Measurements from ENCODE around the gene NRAP. TPM values are rescaled to one million over a fixed set of nuclear protein-coding genes. Genes with fewer than 3 reads are reported as not detected.

The NRAP gene
- total RNA-seq, 1 donor from 2014 or later: 0.06 TPM

DNA sequence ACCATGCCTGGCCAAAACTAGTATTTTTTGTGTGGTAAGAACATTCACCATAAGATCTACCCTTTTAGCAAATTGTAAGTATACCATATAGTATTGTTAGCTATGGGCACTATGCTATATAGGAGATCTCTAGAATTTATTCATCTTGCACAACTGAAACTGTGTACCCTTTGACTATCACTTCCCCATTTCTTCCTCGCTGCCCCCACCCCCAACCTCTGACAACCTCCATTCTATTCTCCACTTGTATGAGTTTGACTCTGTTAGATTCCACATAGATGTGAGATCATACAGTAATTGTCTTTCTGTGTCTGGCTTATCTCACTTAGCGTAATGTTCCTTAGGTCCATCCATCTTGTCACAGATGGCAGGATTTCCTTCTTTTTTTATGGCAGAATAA is 19.5 kb upstream of the NRAP start:
- Histone ChIP-seq H3K4me1 (peaks cover 15% of the 10 kb centered on the region), H3K4me3 (no peak overlapping the region), H3K9me3 (peaks cover 13% of the 10 kb centered on the region), H3K27me3 (no peaks in the 10 kb centered on the region), H3K27ac (no peak overlapping the region), H3K36me3 (no peaks in the 10 kb centered on the region)
- TF ChIP-seq, protein P1, sequence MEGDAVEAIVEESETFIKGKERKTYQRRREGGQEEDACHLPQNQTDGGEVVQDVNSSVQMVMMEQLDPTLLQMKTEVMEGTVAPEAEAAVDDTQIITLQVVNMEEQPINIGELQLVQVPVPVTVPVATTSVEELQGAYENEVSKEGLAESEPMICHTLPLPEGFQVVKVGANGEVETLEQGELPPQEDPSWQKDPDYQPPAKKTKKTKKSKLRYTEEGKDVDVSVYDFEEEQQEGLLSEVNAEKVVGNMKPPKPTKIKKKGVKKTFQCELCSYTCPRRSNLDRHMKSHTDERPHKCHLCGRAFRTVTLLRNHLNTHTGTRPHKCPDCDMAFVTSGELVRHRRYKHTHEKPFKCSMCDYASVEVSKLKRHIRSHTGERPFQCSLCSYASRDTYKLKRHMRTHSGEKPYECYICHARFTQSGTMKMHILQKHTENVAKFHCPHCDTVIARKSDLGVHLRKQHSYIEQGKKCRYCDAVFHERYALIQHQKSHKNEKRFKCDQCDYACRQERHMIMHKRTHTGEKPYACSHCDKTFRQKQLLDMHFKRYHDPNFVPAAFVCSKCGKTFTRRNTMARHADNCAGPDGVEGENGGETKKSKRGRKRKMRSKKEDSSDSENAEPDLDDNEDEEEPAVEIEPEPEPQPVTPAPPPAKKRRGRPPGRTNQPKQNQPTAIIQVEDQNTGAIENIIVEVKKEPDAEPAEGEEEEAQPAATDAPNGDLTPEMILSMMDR (IDR thresholded peaks at IDR 0.05): no peak
- intact Hi-C loops (cut with DNase I): no loop called here
- DNase-seq (no peak), ATAC-seq (no peak)

DNA sequence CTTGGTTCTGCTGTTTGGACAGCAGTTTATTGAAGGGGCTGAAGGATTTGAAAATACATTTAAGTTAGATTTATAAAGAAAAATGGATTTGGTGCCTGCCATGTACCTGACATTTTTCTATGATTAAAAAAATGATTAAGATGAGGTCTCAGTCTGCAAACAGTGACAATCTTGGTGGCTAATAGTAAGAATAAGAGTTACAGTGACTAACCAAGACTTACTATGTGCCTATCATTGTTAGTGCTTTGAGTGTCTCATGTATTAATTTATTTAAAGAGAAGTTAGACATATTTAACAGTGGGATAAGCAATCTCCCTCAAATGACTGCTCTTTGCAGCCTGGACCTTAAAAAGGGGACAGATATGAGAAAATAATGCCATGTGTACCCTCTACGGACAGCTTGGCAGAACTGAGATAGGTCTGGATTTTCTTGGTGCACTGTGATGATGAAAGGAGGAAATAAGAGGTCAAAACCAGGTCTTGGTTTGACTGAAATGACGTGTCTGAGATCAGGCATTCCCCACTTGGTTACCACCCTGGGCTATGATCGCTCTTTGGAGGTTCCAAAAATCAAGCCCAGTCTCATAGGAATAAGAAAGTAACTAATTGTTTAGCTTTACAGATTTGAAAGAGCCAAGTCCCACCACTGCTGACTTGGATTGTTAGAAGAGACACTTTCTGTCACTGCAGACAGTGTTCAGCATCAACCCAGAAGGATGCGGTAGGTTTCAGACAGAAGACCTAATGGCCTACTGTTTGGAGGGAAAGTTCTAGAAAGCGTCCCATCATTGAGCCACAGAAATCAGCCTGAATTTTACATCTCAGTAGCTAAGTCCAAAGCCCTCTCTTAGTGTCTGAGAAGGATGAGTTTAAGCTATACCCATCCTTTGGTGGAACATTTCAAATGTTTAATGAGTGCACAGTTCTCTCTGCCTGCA is 18.0 kb upstream of the NRAP start:
- no peak overlapping the region for H3K4me3 ChIP-seq
- H3K9me3 ChIP-seq: peaks cover 5% of the 10 kb centered on the region
- no peak overlapping the region for H3K27ac ChIP-seq
- intact Hi-C loops (cut with DNase I): no loop called here
- ATAC-seq (no peak), DNase-seq (no peak)
- H3K36me3 ChIP-seq: no peaks in the 10 kb centered on the region
- H3K4me1 ChIP-seq: peaks cover 15% of the 10 kb centered on the region
- TF ChIP-seq, protein P1 (IDR thresholded peaks at IDR 0.05): no peak
- H3K27me3 ChIP-seq: no peaks in the 10 kb centered on the region

DNA sequence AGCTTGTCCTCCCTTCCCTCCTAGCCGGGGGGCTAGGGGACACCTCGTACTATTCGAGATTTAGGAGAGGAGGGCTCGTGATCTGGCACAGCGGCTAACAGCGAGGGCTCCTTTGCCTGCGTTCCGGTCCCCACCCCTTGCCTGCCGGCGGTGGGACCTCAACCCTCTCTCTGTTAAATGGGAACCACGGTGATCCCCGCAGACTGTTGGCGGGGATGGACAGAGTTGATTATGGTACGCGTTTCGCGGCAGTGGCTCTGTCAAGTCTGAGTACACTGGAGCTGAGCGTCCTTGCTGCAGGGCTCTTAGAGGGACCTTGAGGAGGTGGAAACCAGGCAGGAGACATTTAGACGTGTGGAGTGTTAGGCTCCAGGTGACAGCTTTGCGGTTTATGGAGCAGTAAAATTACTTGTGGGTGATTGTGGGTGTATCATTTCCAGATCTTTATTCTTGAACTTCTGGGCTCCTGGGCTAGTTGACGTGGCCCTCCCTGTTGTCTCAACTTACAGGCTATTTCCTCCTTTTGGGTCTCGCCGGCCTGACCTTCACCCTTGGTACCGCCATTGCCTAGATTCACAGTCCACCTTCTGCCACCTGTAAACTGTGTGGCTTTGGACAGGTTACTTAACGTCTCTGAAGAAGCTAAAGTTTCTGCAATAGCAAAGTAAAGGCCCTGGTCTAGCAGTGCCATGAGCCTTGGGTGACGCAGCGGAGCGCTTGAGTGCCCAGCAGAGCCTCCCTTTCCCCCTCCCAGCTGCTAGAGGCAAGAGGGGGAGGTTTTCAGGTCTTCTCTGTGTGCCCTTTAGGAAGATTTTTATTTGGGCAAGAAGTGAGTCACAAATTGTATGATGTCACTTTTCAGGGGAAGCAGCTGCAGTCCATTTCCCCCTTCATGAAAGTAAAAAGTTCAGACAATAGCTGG is 16.6 kb upstream of the NRAP start:
- Histone ChIP-seq H3K36me3 (no peaks in the 10 kb centered on the region), H3K9me3 (no peaks in the 10 kb centered on the region), H3K4me1 (peaks cover 15% of the 10 kb centered on the region), H3K27ac (peak overlapping the region; percentile 99), H3K4me3 (peak overlapping the region; percentile 88), H3K27me3 (no peaks in the 10 kb centered on the region)
- DNase-seq (peak; percentile 71), ATAC-seq (peak; percentile 50)
- intact Hi-C loops (cut with DNase I): no loop called here
- TF ChIP-seq, protein P1 (IDR thresholded peaks at IDR 0.05): no peak

GRCh38 chr10:113679463-113680189 is 15.8 kb upstream of the NRAP start, which contains the start of gene CASP7:
Gene CASP7, plus strand, starts transcription at chr10:113679912. Its CDS starts 17,582 bp downstream, at chr10:113697494.
- TF ChIP-seq, protein P1 (IDR thresholded peaks at IDR 0.05): no peak
- H3K9me3 ChIP-seq: no peaks in the 10 kb centered on the region
- ATAC-seq (peak; percentile 92), DNase-seq (peak; percentile 92)
- intact Hi-C loops (cut with DNase I): no loop called here
- H3K4me1 ChIP-seq: peaks cover 15% of the 10 kb centered on the region
- peak within 1 kb of the TSS; percentile 88 for H3K4me3 ChIP-seq
- no peaks in the 10 kb centered on the region for H3K27me3 ChIP-seq
- no peaks in the 10 kb centered on the region for H3K36me3 ChIP-seq
- H3K27ac ChIP-seq: peak within 1 kb of the TSS; percentile 99

DNA sequence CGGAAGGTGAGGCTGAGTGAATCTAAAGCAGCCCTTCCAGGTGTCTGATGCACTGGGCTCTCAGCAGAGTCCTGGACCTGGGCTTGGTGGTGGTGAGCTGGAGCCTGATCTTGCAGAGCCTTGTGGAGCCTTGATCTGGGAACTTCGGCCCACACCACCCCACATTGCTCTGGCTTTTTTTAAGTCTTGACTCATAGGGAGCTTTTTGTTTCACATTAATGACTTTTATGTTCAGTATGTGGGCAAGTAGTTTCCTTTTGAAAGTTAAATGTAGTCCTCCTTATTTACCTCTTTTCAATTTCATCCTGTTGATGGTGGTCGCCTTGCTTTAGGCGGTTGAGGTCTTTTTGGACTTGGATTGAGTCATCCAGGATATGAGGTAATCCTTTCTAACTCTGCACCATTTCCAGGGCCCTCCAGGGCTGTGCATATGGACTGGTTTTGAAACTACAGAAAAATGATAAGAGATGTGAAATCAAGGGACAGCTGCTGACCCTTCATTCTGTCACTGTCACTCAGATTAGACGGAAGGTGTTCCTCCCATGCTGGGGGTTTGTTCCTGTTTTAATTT is 2.9 kb upstream of the NRAP start:
- intact Hi-C loops (cut with DNase I): no loop called here
- Histone ChIP-seq H3K27ac (no peak overlapping the region), H3K9me3 (no peaks in the 10 kb centered on the region), H3K4me1 (no peaks in the 10 kb centered on the region), H3K36me3 (no peaks in the 10 kb centered on the region), H3K4me3 (no peak overlapping the region), H3K27me3 (no peaks in the 10 kb centered on the region)
- TF ChIP-seq, protein P1 (IDR thresholded peaks at IDR 0.05): no peak
- no peak for DNase-seq
- no peak for ATAC-seq

All from upper lobe of right lung (tissue), 1 donor.